Thoracic aorta (tissue), 2 donors: ENCODE measurements around the gene CCDC142. TPM values are rescaled to one million over a fixed set of nuclear protein-coding genes. Genes with fewer than 3 reads are reported as not detected.

Experiments used
- ATAC-seq: fragments of 150-250 bp; one replicate; pipeline ENCODE4 v1.8.0; 2017; ENCODE audit warnings: low read depth; ENCODE audit not compliant: insufficient number of reproducible peaks, low FRiP score
- DNase-seq: peaks from one replicate; pipeline ENCODE4 v3.0.0-alpha.2; 2020; ENCODE audit warnings: low spot score
- H3K27ac ChIP-seq, 2 donors: fragments of 200-600 bp; sonication (generic); 1 replicate in 1 of 2; 2 replicates in 1 of 2; pipeline ENCODE4 v1.5.1; 2016; ENCODE audit warnings: mild to moderate bottlenecking in 2 of 2, moderate library complexity in 2 of 2
- H3K27me3 ChIP-seq: fragments of 200-600 bp; sonication (generic); replicated peaks from 2 replicates; pipeline ENCODE4 v1.6.0; 2016; ENCODE audit warnings: mild to moderate bottlenecking; ENCODE audit not compliant: insufficient read depth
- H3K36me3 ChIP-seq: fragments of 200-600 bp; sonication (generic); one replicate; pipeline ENCODE4 v1.5.1; 2016
- H3K4me1 ChIP-seq, 2 donors: fragments of 200-600 bp; sonication (generic); 1 replicate in 1 of 2; 2 replicates in 1 of 2; pipeline versions ENCODE4 v1.5.1 to v1.6.0; 2016; ENCODE audit warnings: low read depth in 2 of 2, mild to moderate bottlenecking in 1 of 2; ENCODE audit not compliant: control insufficient read depth in 1 of 2
- H3K4me3 ChIP-seq: fragments of 200-600 bp; sonication (generic); 2 replicates; pipeline ENCODE4 v1.5.1; 2016; ENCODE audit warnings: mild to moderate bottlenecking
- H3K9me3 ChIP-seq: fragments of 200-600 bp; sonication (generic); 2 replicates; pipeline ENCODE4 v1.5.1; 2016
- CTCF ChIP-seq: fragments of 200-600 bp; sonication (generic); IDR thresholded peaks from one replicate; pipeline ENCODE4 v1.5.1; 2019; ENCODE audit warnings: antibody characterized with exemption
- total RNA-seq, 2 donors: library from RNA; depleted of rRNA; stranded (reverse); fragments of >200 nt; gene quantifications; one replicate each; pipeline versions ENCODE4 v1.1.0 to v1.2.3, GENCODE V29; 2016

The CCDC142 gene
- total RNA-seq, 2 donors from 2014 or later: 31.5 to 43.4 TPM

GRCh38 chr2:74502720-74503505 lies 20.1 kb upstream of the CCDC142 start:
- Histone ChIP-seq H3K4me1 (peaks cover 21 to 52% of the 10 kb centered on the region in 2 donors), H3K27me3 (peaks cover 6% of the 10 kb centered on the region)
- ATAC-seq: no peak

GRCh38 chr2:74502147-74502719 lies 19.4 kb upstream of the CCDC142 start:
- DNase-seq (no peak), ATAC-seq (no peak)
- H3K27me3 ChIP-seq: peaks cover 6% of the 10 kb centered on the region
- peak overlapping the region; percentile 80 for H3K4me3 ChIP-seq
- H3K36me3 ChIP-seq: peaks cover 16% of the 10 kb centered on the region
- no peaks in the 10 kb centered on the region for H3K9me3 ChIP-seq
- H3K27ac ChIP-seq: no peak overlapping the region
- peaks cover 25 to 57% of the 10 kb centered on the region in 2 donors for H3K4me1 ChIP-seq
- no peak for TF ChIP-seq CTCF

More at GRCh38 chr2:74502720-74503505, 20.1 kb upstream of the CCDC142 start:
- Histone ChIP-seq H3K27ac (peak overlapping the region in 1 of 2 donors; percentile 32), H3K9me3 (no peaks in the 10 kb centered on the region), H3K4me3 (peak overlapping the region; percentile 80), H3K36me3 (peaks cover 16% of the 10 kb centered on the region)
- no peak for DNase-seq
- no peak for TF ChIP-seq CTCF

- no peak for TF ChIP-seq CTCF
- ATAC-seq (no peak), DNase-seq (no peak)
- Histone ChIP-seq H3K36me3 (peaks cover 16% of the 10 kb centered on the region), H3K27me3 (peaks cover 6% of the 10 kb centered on the region), H3K9me3 (no peaks in the 10 kb centered on the region), H3K4me3 (no peak overlapping the region), H3K4me1 (peaks cover 21 to 53% of the 10 kb centered on the region in 2 donors), H3K27ac (no peak overlapping the region)
These were observed 18.7 kb upstream of the CCDC142 start for GRCh38 chr2:74501335-74502071.

GRCh38 chr2:74500578-74500946 lies 17.8 kb upstream of the CCDC142 start:
- Histone ChIP-seq H3K4me3 (no peak overlapping the region), H3K9me3 (no peaks in the 10 kb centered on the region), H3K27me3 (peaks cover 6% of the 10 kb centered on the region), H3K36me3 (peaks cover 11% of the 10 kb centered on the region), H3K4me1 (peaks cover 16 to 43% of the 10 kb centered on the region in 2 donors), H3K27ac (no peak overlapping the region)
- DNase-seq (no peak), ATAC-seq (no peak)
- no peak for TF ChIP-seq CTCF
